NCI-H1105 treated with DMSO at 0.1 percent for 48 hours (cell line): ENCODE measurements around the gene FEN1.

Experiments
- DNase-seq: peaks from one replicate; lab custom pipeline; 2025; lab: John Stamatoyannopoulos, UW

The FEN1 gene

DNA sequence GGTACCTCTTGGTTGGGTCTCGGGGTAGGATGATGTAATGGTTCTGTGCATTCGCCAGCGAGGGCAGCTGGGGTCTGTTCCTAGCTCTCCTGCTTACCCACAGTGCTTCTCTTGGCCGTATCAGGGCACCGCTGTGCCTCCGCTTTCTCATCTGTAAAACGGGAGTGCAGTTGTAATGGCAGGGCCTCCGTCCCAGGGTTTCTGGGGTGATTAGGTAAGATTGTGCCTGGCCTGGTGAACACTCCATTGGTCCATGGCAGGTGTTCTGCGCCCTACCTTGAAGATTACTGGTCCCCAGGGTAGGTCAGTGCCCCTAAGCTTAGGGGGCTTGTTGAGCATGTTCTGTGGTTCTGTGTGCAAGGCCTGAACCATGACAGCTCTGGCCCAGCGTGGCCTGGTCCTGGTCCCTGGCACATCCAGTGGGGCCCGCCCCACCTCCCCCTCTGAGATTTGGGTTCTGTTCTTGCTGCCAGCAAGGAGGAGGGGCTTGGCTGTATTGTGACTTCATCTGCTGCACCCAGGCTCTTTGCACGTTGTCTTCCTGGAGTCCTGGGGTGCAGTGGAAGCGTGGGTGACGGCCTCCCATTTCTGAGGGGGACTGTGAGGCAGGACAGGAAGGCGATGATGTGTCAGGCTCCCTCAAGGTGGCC, 35.4 kb upstream of the FEN1 start:
- DNase-seq, result no peak

- DNase-seq, result no peak
Observed at GRCh38 chr11:61760946-61761345, 31.8 kb upstream of the FEN1 start.

- no peak for DNase-seq
Observed at GRCh38 chr11:61761440-61762222, 31.1 kb upstream of the FEN1 start.

- no peak for DNase-seq
Observed at GRCh38 chr11:61762223-61762615, 30.5 kb upstream of the FEN1 start.

DNA sequence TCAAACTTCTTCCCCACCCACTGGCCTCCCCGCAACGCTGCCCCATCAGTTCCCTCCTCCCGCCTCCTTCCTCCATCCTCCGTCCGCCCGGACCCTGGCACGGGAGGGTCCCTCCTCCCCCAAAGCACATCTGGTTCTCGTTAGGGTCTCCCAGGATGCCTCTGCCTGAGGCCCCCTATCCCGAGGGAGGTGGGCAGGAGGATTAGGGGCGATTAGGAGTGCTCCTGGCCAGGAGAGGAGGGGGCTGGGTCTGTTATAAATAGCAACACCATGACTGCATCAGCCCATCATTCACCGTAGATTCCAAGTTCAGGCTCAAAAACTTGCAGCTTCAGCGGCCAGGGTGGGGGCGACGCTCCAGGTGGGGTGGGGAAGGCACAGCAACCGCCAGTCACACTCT, 29.9 kb upstream of the FEN1 start:
- DNase-seq, result no peak

- no peak for DNase-seq
Observed at GRCh38 chr11:61763930-61764605, 28.6 kb upstream of the FEN1 start.

DNA sequence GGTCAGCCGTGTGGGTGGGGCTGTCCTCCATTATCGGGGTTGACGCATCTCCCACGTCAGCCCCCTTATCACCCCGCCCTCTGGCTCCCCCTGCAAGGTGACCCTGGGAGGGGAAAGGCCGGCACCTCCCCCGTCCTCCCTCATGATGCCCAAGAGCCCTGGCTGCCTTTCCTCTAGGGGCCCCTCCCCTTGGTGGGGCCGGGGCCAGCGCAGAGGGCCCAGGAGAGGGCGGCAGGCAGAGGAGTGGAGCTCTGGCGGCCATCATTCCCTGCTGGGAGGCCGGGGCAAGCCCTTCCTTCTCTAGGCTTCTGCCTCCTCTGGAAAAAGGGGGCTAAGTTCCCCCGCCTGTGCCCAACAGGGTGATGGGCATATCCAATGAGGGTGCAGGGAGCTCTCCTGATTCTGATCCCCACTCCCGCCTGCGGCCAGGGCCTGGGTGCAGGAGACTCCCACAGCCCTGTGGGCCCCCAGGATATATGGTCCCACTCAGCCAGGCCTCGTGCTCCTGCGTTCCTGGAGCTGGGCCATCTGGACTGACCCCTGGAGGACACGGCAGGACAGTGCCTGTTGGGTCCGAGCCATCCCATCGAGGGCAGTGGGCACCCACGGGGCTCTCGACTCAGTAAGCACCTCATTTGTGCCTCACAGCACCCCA, 28.0 kb upstream of the FEN1 start:
- no peak for DNase-seq

GRCh38 chr11:61765550-61766253, 27.0 kb upstream of the FEN1 start:
- no peak for DNase-seq

GRCh38 chr11:61766353-61766841, 26.3 kb upstream of the FEN1 start:
- DNase-seq, result no peak

DNA sequence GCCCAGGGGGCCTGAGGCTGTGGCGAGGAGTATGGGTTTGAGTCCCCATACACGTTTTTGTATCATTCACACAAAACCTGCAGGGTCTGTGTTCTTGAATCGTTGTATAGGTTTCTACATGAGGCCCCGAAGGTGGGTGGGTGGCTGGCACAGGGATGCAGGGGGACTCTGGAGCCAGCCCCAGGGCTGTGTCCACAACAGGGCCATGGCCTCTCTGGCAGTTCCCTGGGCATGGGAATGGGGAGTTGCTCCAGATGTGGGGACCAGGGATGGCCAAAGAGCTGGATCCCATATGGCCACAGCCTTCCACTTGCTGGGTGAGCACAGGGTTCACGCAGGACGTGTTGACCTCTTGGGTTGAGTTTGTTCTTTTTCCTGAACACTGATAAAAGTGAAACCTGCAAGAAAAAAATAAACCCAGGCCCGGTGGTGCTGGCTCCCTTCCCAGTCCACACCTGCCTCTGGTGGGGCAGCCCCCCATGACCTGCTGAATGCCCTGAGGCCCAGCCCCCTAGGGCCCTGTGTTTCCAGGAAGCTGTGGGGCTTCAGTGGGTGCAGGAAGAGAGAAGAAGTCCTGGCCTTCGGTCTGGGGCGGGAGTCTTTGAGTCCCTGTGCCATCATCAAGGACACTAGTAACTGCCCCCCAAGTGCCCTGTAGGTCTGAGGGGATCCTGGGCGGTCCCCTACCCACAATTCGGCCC, 24.2 kb upstream of the FEN1 start:
- no peak for DNase-seq

DNA sequence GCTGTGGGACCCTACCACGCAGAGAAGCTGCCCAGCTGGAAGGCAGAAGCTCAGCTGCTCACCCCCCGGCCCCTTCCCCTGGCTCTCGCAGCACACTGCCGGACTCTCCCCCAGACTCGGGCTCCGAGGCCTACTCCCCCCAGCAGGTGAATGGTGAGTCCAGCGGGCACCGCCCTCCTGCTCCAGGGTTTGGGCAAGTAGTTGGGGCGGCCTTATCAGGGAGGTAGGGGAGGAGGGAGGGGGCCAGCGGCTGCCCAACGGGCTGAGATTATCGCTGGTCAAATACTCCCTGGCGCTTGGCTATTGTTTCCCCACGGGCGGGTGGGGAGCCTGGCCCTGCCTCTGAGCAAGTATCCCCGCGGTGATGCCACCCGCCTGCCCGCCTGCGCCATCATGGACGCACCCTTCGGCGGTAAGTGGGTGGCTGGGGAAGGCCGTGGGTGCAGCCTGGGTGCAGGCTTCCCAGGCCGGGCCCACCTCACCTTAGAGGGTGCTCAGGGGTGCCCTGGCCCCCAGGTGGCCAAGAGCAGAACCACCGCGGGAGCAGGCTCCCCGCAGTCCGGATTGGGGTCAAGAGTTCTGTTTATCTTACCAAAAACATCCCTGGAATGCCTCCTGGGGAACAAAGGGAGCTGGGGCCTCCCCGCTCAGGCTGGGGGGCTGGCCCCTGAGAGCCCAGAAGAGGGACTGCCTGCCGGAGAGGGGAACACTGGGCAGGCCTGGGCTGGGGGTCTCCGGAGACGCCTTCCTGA, 23.4 kb upstream of the FEN1 start:
- DNase-seq, result no peak

DNA sequence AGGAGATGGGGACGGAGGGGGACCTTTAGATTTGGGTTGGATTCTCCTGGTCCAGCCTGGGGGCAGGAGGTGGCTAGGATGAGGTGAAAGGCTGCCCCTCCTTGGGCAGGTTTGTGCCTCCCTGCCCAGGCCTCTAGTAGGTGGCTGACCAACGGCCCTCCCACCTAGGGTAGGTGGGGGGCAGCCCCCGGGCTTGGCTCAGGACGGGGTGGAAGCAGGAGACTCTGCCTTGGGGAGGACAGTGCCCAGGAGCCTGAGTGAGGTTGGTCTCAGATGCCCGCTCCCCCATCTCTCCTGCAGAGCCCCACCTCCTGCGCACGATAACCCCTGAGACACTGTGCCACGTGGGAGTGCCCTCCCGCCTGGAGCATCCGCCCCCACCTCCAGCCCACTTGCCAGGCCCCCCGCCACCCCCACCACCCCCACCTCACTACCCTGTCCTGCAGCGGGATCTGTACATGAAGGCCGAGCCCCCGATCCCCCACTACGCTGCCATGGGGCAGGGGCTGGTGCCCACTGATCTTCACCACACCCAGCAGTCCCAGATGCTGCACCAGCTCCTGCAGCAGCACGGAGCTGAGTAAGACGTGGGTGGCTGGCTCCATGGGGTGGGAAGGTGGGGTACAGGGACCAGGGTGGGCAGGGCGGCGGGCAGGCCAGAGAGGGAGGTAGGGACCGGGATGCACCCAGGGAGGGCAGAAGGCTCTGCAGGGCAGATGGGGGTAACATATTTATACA, 22.6 kb upstream of the FEN1 start:
- DNase-seq, result no peak

GRCh38 chr11:61771195-61771894, 21.4 kb upstream of the FEN1 start:
- DNase-seq, result no peak

GRCh38 chr11:61771985-61772455, 20.7 kb upstream of the FEN1 start:
- DNase-seq, result no peak

DNA sequence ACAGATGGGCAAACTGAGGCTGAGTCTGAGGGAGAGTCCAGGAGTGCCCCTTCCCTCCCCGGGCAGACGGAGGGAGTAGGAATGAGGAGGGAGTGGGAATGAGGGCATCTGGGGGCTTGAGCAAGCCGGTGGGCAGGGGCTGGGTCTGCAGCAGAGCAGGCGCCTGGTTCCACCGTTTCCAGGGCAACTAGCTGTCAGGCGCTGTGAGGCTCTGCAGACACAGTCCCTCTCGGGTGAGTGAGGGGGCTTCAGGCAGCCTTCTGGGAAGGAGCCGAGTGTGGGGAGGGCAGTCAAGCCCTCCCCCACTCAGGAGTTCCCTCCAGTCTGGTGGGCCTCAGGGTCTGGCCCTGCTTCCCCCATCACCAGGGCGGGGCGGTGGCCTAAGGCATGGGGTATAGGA, 19.4 kb upstream of the FEN1 start:
- no peak for DNase-seq

DNA sequence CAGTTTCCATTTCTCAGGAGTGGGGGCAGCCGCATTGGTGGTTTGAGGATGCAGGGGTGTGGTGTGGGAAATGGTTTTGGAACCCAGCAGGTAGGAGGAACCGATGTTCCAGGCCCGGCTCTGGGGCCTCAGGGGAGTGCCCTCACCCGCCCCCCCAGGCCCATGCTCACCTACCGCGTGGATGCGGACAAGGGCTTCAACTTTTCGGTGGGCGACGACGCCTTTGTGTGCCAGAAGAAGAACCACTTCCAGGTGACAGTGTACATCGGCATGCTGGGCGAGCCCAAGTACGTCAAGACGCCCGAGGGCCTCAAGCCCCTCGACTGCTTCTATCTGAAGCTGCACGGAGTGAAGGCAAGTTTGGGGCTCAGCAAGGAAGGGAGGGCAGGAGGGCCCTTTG, 18.9 kb upstream of the FEN1 start:
- no peak for DNase-seq

DNA sequence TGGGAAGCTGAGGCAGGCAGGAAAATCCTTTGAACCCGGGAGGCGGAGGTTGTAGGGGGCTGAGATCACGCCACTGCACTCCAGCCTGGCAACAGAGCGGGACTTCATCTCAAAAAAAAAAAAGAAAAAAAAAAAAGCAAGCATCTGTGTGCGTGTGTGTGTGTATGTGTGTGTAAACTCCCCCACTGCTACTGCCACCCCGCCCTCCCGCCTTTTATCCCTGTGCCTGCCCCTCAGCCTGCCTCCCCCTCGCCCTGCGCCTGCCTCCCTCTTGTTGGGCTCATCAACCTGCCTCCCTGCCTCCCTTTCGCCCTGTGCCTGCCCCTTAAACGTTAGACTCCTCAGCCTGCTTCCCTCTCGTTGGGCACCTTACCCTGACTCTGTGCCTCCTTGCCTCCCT, 18.3 kb upstream of the FEN1 start:
- DNase-seq, result no peak

- no peak for DNase-seq
Observed at GRCh38 chr11:61775106-61775505, 17.6 kb upstream of the FEN1 start.
